ENCODE results near the gene DLGAP1. TPM values are rescaled to one million over a fixed set of nuclear protein-coding genes. Genes with fewer than 3 reads are reported as not detected.

DLGAP1 gene
- total and polyA plus RNA-seq, 4 donors = 16.5 to 30.7 (median 29.7) TPM

- no peak for DNase-seq (ENCODE audit: low read depth in 4 of 6, low spot score in 6 of 6)
- no peak overlapping the region for H3K4me3 ChIP-seq (ENCODE audit: low read depth, low read length)
- no peaks in the 10 kb centered on the region for H3K36me3 ChIP-seq (ENCODE audit: control insufficient read depth, insufficient read depth, low read length)
- no peaks in the 10 kb centered on the region for H3K4me1 ChIP-seq (ENCODE audit: control insufficient read depth, insufficient read depth, low read length)
- 38% methylated on average over 1 of the region's 2 CpGs for WGBS (ENCODE audit: insufficient coverage)
- H3K9me3 ChIP-seq (ENCODE audit: control insufficient read depth, insufficient read depth, low read length) = no peaks in the 10 kb centered on the region
- H3K27me3 ChIP-seq (ENCODE audit: control insufficient read depth, insufficient read depth, low read length) = no peaks in the 10 kb centered on the region
- H3K27ac ChIP-seq (ENCODE audit: low read depth, low read length) = no peak overlapping the region
Measured at GRCh38 chr18:4284528-4284927, 170.6 kb downstream of the DLGAP1 start.

- no peak overlapping the region for H3K27ac ChIP-seq (ENCODE audit: low read depth, low read length)
- WGBS (ENCODE audit: insufficient coverage) = 63% methylated on average over 1 of the region's 4 CpGs
- no peak for DNase-seq (ENCODE audit: low read depth in 4 of 6, low spot score in 6 of 6)
Measured at GRCh38 chr18:4283746-4284291, 171.3 kb downstream of the DLGAP1 start.

GRCh38 chr18:4282954-4283353, 172.2 kb downstream of the DLGAP1 start:
- WGBS (ENCODE audit: insufficient coverage) = 0% methylated on average over 1 of the region's 3 CpGs
- H3K27me3 ChIP-seq (ENCODE audit: control insufficient read depth, insufficient read depth, low read length) = no peaks in the 10 kb centered on the region
- H3K9me3 ChIP-seq (ENCODE audit: control insufficient read depth, insufficient read depth, low read length) = no peaks in the 10 kb centered on the region
- DNase-seq (ENCODE audit: low read depth in 4 of 6, low spot score in 6 of 6) = no peak
- no peak overlapping the region for H3K27ac ChIP-seq (ENCODE audit: low read depth, low read length)
- H3K36me3 ChIP-seq (ENCODE audit: control insufficient read depth, insufficient read depth, low read length) = no peaks in the 10 kb centered on the region
- H3K4me1 ChIP-seq (ENCODE audit: control insufficient read depth, insufficient read depth, low read length) = no peaks in the 10 kb centered on the region
- H3K4me3 ChIP-seq (ENCODE audit: low read depth, low read length) = no peak overlapping the region

More at GRCh38 chr18:4283746-4284291, 171.3 kb downstream of the DLGAP1 start:
- Histone ChIP-seq H3K4me1 (ENCODE audit: control insufficient read depth, insufficient read depth, low read length) (no peaks in the 10 kb centered on the region), H3K9me3 (ENCODE audit: control insufficient read depth, insufficient read depth, low read length) (no peaks in the 10 kb centered on the region), H3K27me3 (ENCODE audit: control insufficient read depth, insufficient read depth, low read length) (no peaks in the 10 kb centered on the region), H3K36me3 (ENCODE audit: control insufficient read depth, insufficient read depth, low read length) (no peaks in the 10 kb centered on the region), H3K4me3 (ENCODE audit: low read depth, low read length) (no peak overlapping the region)

GRCh38 chr18:4276953-4277585, 178.0 kb downstream of the DLGAP1 start:
- DNase-seq (ENCODE audit: low read depth in 4 of 6, low spot score in 6 of 6) = peak in 1 of 6 donors; percentile 62
- Histone ChIP-seq H3K27ac (ENCODE audit: low read depth, low read length) (no peak overlapping the region), H3K36me3 (ENCODE audit: control insufficient read depth, insufficient read depth, low read length) (no peaks in the 10 kb centered on the region), H3K4me1 (ENCODE audit: control insufficient read depth, insufficient read depth, low read length) (no peaks in the 10 kb centered on the region), H3K9me3 (ENCODE audit: control insufficient read depth, insufficient read depth, low read length) (no peaks in the 10 kb centered on the region), H3K4me3 (ENCODE audit: low read depth, low read length) (no peak overlapping the region), H3K27me3 (ENCODE audit: control insufficient read depth, insufficient read depth, low read length) (no peaks in the 10 kb centered on the region)
- no CpG with 5 or more reads among the region's 5 CpGs for WGBS (ENCODE audit: insufficient coverage)

GRCh38 chr18:4271952-4272351, 183.2 kb downstream of the DLGAP1 start:
- no CpG with 5 or more reads among the region's 2 CpGs for WGBS (ENCODE audit: insufficient coverage)

GRCh38 chr18:4270988-4271387, 184.1 kb downstream of the DLGAP1 start:
- H3K9me3 ChIP-seq (ENCODE audit: control insufficient read depth, insufficient read depth, low read length) = no peaks in the 10 kb centered on the region
- no peaks in the 10 kb centered on the region for H3K36me3 ChIP-seq (ENCODE audit: control insufficient read depth, insufficient read depth, low read length)
- no CpG with 5 or more reads among the region's 2 CpGs for WGBS (ENCODE audit: insufficient coverage)
- H3K27me3 ChIP-seq (ENCODE audit: control insufficient read depth, insufficient read depth, low read length) = no peaks in the 10 kb centered on the region
- no peak overlapping the region for H3K4me3 ChIP-seq (ENCODE audit: low read depth, low read length)
- H3K4me1 ChIP-seq (ENCODE audit: control insufficient read depth, insufficient read depth, low read length) = no peaks in the 10 kb centered on the region
- no peak for DNase-seq (ENCODE audit: low read depth in 4 of 6, low spot score in 6 of 6)
- H3K27ac ChIP-seq (ENCODE audit: low read depth, low read length) = no peak overlapping the region

More at GRCh38 chr18:4271952-4272351, 183.2 kb downstream of the DLGAP1 start:
- H3K27ac ChIP-seq (ENCODE audit: low read depth, low read length) = no peak overlapping the region
- no peaks in the 10 kb centered on the region for H3K36me3 ChIP-seq (ENCODE audit: control insufficient read depth, insufficient read depth, low read length)
- H3K9me3 ChIP-seq (ENCODE audit: control insufficient read depth, insufficient read depth, low read length) = no peaks in the 10 kb centered on the region
- H3K4me3 ChIP-seq (ENCODE audit: low read depth, low read length) = no peak overlapping the region
- no peaks in the 10 kb centered on the region for H3K4me1 ChIP-seq (ENCODE audit: control insufficient read depth, insufficient read depth, low read length)
- no peaks in the 10 kb centered on the region for H3K27me3 ChIP-seq (ENCODE audit: control insufficient read depth, insufficient read depth, low read length)
- DNase-seq (ENCODE audit: low read depth in 4 of 6, low spot score in 6 of 6) = no peak

GRCh38 chr18:4270016-4270415, 185.1 kb downstream of the DLGAP1 start:
- no peak for DNase-seq (ENCODE audit: low read depth in 4 of 6, low spot score in 6 of 6)
- H3K4me3 ChIP-seq (ENCODE audit: low read depth, low read length) = no peak overlapping the region
- H3K27ac ChIP-seq (ENCODE audit: low read depth, low read length) = no peak overlapping the region
- H3K4me1 ChIP-seq (ENCODE audit: control insufficient read depth, insufficient read depth, low read length) = no peaks in the 10 kb centered on the region
- no peaks in the 10 kb centered on the region for H3K27me3 ChIP-seq (ENCODE audit: control insufficient read depth, insufficient read depth, low read length)
- H3K36me3 ChIP-seq (ENCODE audit: control insufficient read depth, insufficient read depth, low read length) = no peaks in the 10 kb centered on the region
- WGBS (ENCODE audit: insufficient coverage) = 83% methylated on average over 1 of the region's 3 CpGs
- H3K9me3 ChIP-seq (ENCODE audit: control insufficient read depth, insufficient read depth, low read length) = no peaks in the 10 kb centered on the region

GRCh38 chr18:4267641-4268040, 187.5 kb downstream of the DLGAP1 start:
- no peaks in the 10 kb centered on the region for H3K4me1 ChIP-seq (ENCODE audit: control insufficient read depth, insufficient read depth, low read length)
- WGBS (ENCODE audit: insufficient coverage) = 100% methylated on average over 1 of the region's 5 CpGs

GRCh38 chr18:4264347-4264791, 190.7 kb downstream of the DLGAP1 start:
- H3K27ac ChIP-seq (ENCODE audit: low read depth, low read length) = no peak overlapping the region
- H3K27me3 ChIP-seq (ENCODE audit: control insufficient read depth, insufficient read depth, low read length) = no peaks in the 10 kb centered on the region
- WGBS (ENCODE audit: insufficient coverage) = 54% methylated on average over 2 of the region's 4 CpGs
- DNase-seq (ENCODE audit: low read depth in 4 of 6, low spot score in 6 of 6) = peak in 2 of 6 donors; percentile 23 to 66
- no peaks in the 10 kb centered on the region for H3K4me1 ChIP-seq (ENCODE audit: control insufficient read depth, insufficient read depth, low read length)
- no peaks in the 10 kb centered on the region for H3K36me3 ChIP-seq (ENCODE audit: control insufficient read depth, insufficient read depth, low read length)
- H3K9me3 ChIP-seq (ENCODE audit: control insufficient read depth, insufficient read depth, low read length) = no peaks in the 10 kb centered on the region
- no peak overlapping the region for H3K4me3 ChIP-seq (ENCODE audit: low read depth, low read length)

More at GRCh38 chr18:4267641-4268040, 187.5 kb downstream of the DLGAP1 start:
- H3K27ac ChIP-seq (ENCODE audit: low read depth, low read length) = no peak overlapping the region
- no peak for DNase-seq (ENCODE audit: low read depth in 4 of 6, low spot score in 6 of 6)
- no peak overlapping the region for H3K4me3 ChIP-seq (ENCODE audit: low read depth, low read length)
- no peaks in the 10 kb centered on the region for H3K27me3 ChIP-seq (ENCODE audit: control insufficient read depth, insufficient read depth, low read length)
- H3K36me3 ChIP-seq (ENCODE audit: control insufficient read depth, insufficient read depth, low read length) = no peaks in the 10 kb centered on the region
- H3K9me3 ChIP-seq (ENCODE audit: control insufficient read depth, insufficient read depth, low read length) = no peaks in the 10 kb centered on the region

- Histone ChIP-seq H3K4me3 (ENCODE audit: low read depth, low read length) (no peak overlapping the region), H3K4me1 (ENCODE audit: control insufficient read depth, insufficient read depth, low read length) (no peaks in the 10 kb centered on the region), H3K36me3 (ENCODE audit: control insufficient read depth, insufficient read depth, low read length) (no peaks in the 10 kb centered on the region), H3K9me3 (ENCODE audit: control insufficient read depth, insufficient read depth, low read length) (no peaks in the 10 kb centered on the region), H3K27ac (ENCODE audit: low read depth, low read length) (no peak overlapping the region), H3K27me3 (ENCODE audit: control insufficient read depth, insufficient read depth, low read length) (no peaks in the 10 kb centered on the region)
- WGBS (ENCODE audit: insufficient coverage) = 100% methylated on average over 2 of the region's 3 CpGs
- DNase-seq (ENCODE audit: low read depth in 4 of 6, low spot score in 6 of 6) = no peak
Measured at GRCh38 chr18:4260107-4260506, 195.0 kb downstream of the DLGAP1 start.

Measured in spinal cord (tissue), 10 donors.